ENCODE data around the gene ZNF615.
A peak's percentile ranks its signal among the peaks of the same experiment; 100 is the strongest.
"Not testable (repeated sequence)": the region's sequence is repeated elsewhere in the genome, so short reads cannot be mapped to it uniquely, and the experiment has no call there.

Gene ZNF615

DNA sequence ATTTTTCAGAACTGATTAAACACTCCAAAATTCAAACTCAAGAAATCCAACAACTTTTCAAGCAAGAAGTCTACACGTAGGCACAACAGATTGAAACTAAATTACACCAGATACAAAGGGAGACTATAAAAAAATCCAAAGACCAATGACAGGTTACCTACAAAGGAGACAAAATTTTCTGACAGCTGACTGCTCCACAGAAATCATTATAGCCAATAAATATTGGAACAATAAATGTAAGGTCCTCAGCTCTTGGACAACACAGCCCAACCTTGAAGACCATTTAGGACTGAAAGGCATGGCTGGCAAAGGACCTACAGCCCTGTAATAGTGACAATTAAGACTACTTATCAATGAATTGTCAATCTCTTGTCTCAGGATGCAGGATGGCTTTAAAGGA is 37.3 kb downstream of the ZNF615 start:
- no peak overlapping the region for H3K27ac ChIP-seq
- no peak for TF ChIP-seq ZFX (IDR thresholded peaks at IDR 0.05; ENCODE audit: borderline replicate concordance)
- no peak for TF ChIP-seq CTCF (IDR thresholded peaks at IDR 0.05)

GRCh38 chr19:51965583-51965982 is 42.4 kb downstream of the ZNF615 start:
- no peak overlapping the region for H3K27ac ChIP-seq

DNA sequence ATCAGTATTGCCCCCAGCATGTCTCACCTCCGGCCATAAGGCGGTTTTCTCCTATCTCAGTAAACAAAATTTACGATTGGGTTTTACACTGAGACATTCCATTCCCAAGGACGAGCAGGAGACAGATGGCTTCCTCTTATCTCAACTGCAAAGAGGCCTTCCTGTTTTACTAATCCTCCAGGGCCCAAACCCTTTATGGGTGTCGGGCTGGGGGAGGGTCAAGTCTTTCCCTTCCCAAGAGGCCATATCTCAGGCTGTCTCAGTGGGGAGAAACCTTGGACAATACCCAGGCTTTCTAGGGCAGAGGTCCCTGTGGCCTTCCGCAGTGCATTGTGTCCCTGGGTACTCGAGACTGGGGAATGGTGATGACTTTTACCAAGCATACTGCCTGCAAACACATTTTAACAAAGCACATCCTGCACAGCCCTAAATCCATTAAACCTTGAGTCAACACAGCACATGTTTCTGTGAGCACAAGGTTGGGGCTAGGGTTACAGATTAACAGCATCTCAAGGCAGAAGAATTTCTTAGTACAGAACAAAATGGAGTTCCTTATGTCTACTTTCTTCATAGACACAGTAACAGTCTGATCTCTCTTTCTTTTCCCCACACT is 47.3 kb downstream of the ZNF615 start:
- peak overlapping the region; percentile 41 for H3K27ac ChIP-seq

More at GRCh38 chr19:51965583-51965982, 42.4 kb downstream of the ZNF615 start:
- TF ChIP-seq ZFX (IDR thresholded peaks at IDR 0.05; ENCODE audit: borderline replicate concordance) (no peak), CTCF (IDR thresholded peaks at IDR 0.05) (no peak)

DNA sequence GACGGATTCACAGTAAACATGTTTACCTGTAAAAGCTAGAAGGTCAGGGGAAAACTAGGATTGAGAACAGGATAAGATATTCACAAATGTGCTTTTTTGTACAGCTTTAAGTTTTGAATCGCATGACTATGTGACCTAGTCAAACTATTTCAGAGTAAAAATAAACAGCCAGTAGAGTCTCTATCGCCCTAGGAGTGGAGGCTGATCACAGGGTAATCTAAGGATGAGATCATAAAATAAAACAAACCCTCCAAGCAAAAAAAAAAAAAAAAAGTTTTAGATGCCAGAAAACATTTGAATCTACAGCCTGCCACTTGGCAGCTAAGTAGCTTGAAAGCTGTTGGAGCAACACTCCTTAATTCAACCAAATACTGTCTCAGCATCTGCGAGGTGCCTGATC is 48.2 kb downstream of the ZNF615 start:
- peak overlapping the region; percentile 41; the same call in 1 of the 2 replicates for H3K27ac ChIP-seq
- TF ChIP-seq CTCF (IDR thresholded peaks at IDR 0.05) (no peak), ZFX (IDR thresholded peaks at IDR 0.05; ENCODE audit: borderline replicate concordance) (no peak)

GRCh38 chr19:51957846-51958245 is 50.2 kb downstream of the ZNF615 start:
- H3K27ac ChIP-seq, result not testable (repeated sequence)

DNA sequence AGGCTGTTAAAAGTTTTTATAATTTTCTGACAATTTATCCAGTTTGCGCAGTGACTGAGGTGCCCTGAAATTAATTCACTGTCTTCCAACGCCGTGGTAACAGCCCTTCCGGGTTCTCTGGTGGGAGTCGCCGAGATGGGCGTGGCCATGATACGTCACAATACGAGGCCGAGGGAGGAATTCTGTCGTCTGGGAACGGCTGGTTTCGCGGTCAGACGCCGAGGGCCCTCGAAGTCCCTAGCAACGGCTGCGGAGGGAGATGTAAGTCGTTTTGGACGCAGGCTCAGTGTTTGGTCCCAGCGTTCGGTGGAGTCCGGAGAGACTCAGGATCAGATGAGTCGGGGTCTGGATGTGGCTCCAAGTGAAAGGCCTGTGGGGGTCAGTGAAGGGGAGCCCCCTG is 59.0 kb downstream of the ZNF615 start:
- no peak overlapping the region for H3K27ac ChIP-seq

DNA sequence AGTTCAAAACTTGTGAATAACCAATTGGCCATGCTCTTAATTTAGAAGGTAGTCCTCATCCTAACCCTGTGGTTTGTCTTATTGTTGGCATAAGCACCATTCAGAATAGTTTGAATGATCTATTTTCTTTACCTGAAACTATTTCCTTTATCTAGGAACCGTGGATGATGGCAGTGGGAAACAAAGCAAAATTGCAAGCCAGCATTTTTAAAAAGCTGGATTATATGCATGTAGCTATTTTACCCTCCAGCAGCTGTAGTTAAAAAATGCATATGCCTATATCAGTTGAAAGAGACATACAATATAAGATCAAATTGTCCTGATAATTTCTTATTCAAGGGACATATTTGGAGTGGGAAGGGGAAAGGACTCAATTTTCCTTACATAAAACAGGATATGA is 61.4 kb downstream of the ZNF615 start:
- H3K27ac ChIP-seq, result no peak overlapping the region

More for the DNA sequence above, 59.0 kb downstream of the ZNF615 start:
- TF ChIP-seq CTCF (IDR thresholded peaks at IDR 0.05) (no peak), ZFX (IDR thresholded peaks at IDR 0.05; ENCODE audit: borderline replicate concordance) (no peak)

More for the DNA sequence above, 61.4 kb downstream of the ZNF615 start:
- TF ChIP-seq CTCF (IDR thresholded peaks at IDR 0.05) (no peak), ZFX (IDR thresholded peaks at IDR 0.05; ENCODE audit: borderline replicate concordance) (no peak)
